H1 (cell line): ENCODE data around the gene NHP2. TPM values are rescaled to one million over a fixed set of nuclear protein-coding genes. Genes with fewer than 3 reads are reported as not detected.

Source experiments
- EGR1 ChIP-seq: IDR thresholded peaks from 2 replicates; pipeline ENCODE4 v1.6.1; 2011; ENCODE audit warnings: low read depth, low read length, borderline replicate concordance
- HDAC6 ChIP-seq: IDR thresholded peaks from one replicate; pipeline ENCODE4 v1.7.1; 2012; ENCODE audit warnings: low read depth, mild to moderate bottlenecking, inconsistent platforms, low read length, moderate library complexity
- RNF2 ChIP-seq: fragments of 200-900, 300-1000 bp; sonication (generic); IDR thresholded peaks from 2 replicates; pipeline ENCODE4 v1.7.1; 2016; ENCODE audit warnings: borderline replicate concordance, low read depth, mild to moderate bottlenecking, antibody characterized with exemption, low read length; ENCODE audit not compliant: poor library complexity, severe bottlenecking; ENCODE audit errors: missing control alignments
- RXRA ChIP-seq: IDR thresholded peaks from 2 replicates; pipeline ENCODE4 v1.6.1; 2011; ENCODE audit warnings: low read depth, mild to moderate bottlenecking, low read length, moderate library complexity; ENCODE audit not compliant: insufficient read depth
- polyA plus RNA-seq, 7 experiments: library from polyadenylated mRNA; depleted of rRNA in 3 of 7; stranded (reverse) in 5 of 7; unstranded in 2 of 7; fragments of >200 nt in 5 of 7; fragments of 200-250 nt in 2 of 7; gene quantifications; 1 replicate in 5 of 7; 2 replicates in 1 of 7; 4 replicates in 1 of 7; pipeline versions ENCODE4 v1.2.1 to v1.2.3, GENCODE V29; 2011 to 2013; ENCODE audit warnings: missing spikeins in 2 of 7, mixed read lengths in 2 of 7
- total RNA-seq: library from RNA; stranded (reverse); fragmentation: NEBNext Ultra II Directional; extraction: Animal tissue kit (Norgen Biotek cat#: 25700); gene quantifications from 2 replicates; pipeline ENCODE4 v1.2.1, GENCODE V29; 2021

Gene NHP2
- total and polyA plus RNA-seq, 2 of the 8 experiments (the other 6 are each of a cell fraction or from before 2014, with no cell fraction given) = 241 to 263 TPM

GRCh38 chr5:178192787-178193186, 39.1 kb upstream of the NHP2 start (continued):
- TF ChIP-seq HDAC6 (no peak), EGR1 (no peak), RNF2 (no peak), RXRA (no peak)
